AG08395 (cell line): Measurements from ENCODE around the gene SLC22A25.
"Not testable (repeated sequence)": the region's sequence is repeated elsewhere in the genome, so short reads cannot be mapped to it uniquely, and the experiment has no call there.

Experiments used
- DNase-seq: peaks from one replicate; pipeline ENCODE4 v3.0.0; 2012; ENCODE audit warnings: mixed read lengths, low spot score

SLC22A25 gene

GRCh38 chr11:63243533-63243932 is at the start of gene SLC22A25:
Gene SLC22A25, minus strand, starts transcription at chr11:63243599. Its CDS starts 13,947 bp downstream, at chr11:63229652.
- DNase-seq: no peak

GRCh38 chr11:63290285-63290684 is 46.9 kb upstream of the SLC22A25 start:
- no peak for DNase-seq

GRCh38 chr11:63289658-63290057 is 46.3 kb upstream of the SLC22A25 start:
- no peak for DNase-seq

DNA sequence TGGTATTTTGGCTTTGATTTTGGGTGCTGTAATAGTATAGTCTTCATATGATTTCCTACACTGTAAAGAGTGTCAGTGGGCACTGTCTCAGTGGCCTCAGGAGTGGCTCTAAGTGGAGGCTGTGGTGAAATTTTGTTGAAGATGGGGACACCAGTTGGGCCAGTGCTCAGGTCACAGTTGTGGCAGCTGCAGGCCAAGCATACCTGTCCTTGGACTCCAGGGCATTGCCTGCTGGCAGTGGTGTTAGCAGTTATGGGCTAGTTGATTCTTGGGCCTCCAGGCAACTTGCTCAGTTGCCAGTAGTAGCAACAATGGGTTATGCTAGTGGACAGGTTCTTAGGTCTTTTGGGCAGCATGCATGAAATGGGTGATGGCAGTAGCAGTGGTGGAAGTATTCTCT is 39.2 kb upstream of the SLC22A25 start:
- DNase-seq: no peak

GRCh38 chr11:63280920-63281319 is 37.5 kb upstream of the SLC22A25 start:
- no peak for DNase-seq

DNA sequence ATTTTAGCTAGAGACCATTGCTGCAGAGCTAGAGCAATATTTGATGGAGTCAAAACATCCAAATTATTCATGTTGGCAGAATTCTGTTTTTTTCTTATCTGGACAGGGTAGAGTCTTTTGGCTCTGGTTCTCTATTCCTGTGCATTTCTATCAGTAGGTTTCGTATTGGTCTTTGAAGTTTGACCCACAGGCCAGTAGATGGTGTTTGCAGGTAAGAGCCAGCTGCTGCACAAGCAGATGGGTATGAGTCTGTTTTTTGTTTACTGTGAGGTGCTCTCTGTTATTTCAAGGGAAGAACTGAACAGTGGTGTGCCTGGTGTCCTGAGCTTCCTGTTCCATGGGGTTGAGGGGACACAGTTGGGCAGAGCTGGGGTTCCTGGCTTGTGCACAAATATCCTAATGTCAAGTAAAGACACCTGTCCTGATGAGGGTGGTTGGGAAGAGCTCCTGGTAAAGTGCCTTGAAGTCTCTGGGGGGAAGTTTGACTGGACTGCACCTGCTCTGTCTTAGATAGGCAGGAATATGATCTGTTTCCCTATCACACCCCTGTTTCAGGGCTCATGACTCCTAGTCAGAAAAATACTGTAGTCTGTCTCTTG is 34.0 kb upstream of the SLC22A25 start:
- DNase-seq: no peak

- DNase-seq: no peak
These were observed 31.4 kb upstream of the SLC22A25 start for GRCh38 chr11:63274776-63275175.

DNA sequence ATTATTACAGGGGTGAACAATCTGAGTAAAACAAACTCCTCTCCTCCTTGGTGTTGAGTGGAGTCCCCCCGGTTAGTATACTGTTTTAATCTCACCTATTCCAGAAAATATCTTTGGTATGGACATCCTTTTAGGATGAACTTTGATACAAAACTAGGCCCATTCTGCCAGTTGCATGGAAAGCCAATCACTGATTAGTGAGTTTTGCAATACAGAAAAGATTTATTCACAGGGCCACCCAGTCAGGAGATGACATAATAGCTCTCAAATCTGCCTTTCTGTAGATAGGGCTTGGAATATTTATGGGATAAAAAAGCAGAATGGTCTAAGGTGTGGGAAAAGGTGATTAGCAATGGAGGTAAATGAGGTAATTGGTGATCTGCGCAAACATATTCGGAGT is 30.3 kb upstream of the SLC22A25 start:
- no peak for DNase-seq

- DNase-seq: no peak
These were observed 19.1 kb upstream of the SLC22A25 start for GRCh38 chr11:63262547-63262946.

- no peak for DNase-seq
These were observed 7.9 kb upstream of the SLC22A25 start for GRCh38 chr11:63251312-63251711.

DNA sequence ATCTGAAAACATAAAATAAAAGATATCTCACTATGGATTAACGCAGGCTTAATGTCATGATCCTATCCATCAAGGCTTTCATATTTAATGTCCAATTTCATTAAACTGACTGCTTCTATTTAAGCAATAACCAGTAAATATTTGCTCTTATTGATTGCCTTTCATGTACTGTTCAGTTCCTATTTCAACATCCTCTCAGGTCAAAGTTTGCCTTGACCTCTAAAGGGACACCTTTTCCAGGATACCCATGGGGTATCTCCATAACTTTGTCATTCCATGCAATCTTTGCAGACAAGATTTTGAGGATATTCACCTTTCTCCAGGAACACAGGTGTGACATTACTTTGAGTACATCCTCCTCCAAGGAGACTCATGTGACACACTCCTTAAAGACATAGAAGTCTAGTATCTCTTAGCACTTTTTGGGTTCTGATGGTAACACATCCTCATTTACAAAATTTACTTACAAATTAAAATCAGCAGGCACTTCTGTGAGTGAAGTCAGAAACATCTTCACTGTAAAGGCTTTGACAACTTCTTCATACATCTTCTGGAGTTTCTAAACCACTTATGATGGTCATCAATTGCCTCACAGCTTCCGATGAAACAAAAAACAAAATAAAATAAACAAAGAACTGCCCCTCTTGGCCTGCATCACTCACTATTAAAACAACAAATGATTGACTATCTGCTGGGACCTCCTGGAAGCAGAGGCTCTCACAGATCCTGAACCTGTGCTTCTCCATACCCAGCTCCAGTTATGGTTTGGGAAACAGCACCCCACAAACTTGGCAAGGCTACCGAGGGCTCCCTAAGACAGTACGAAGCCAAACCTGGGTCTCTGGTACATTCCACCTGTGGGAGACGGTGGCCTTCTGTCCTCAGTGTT is 7.0 kb upstream of the SLC22A25 start:
- DNase-seq: no peak

DNA sequence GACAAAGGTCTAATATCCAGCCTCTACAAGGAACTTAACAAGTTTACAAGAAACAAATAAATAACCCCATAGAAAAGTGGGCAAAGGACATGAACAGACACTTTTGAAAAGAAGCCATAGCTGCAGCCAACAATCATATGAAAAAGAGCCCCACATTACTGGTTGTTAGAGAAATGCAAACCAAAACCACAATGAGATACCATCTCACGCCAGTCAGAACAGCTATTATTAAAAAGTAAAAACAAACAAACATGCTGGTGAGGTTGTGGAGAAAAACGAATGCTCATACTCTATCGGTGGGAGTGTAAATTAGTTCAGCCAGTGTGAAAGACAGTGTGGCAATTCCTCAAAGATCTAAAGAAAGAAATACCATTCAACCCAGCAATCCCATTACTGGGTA is 5.6 kb upstream of the SLC22A25 start:
- DNase-seq: no peak

GRCh38 chr11:63247237-63248002 is 4.0 kb upstream of the SLC22A25 start:
- DNase-seq: not testable (repeated sequence)

DNA sequence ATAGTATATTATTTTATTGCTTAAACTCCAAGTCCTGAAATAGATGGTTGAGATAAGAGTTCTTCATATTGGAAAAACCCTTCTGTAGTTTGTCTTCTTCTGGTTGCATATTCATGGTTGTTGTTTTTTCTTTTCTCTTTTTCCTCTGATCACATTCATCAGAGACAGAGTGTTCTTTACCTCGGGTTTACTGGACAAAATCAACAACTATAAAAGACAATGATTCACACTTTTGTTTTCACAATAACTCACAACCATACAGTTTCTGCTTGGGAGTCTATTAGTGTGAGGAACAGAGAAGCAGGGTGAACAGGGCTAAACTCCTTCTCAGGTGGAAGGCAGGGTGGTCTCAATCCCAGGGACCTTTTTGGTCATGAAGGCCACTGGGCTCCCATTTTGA is 2.6 kb upstream of the SLC22A25 start:
- DNase-seq: no peak

DNA sequence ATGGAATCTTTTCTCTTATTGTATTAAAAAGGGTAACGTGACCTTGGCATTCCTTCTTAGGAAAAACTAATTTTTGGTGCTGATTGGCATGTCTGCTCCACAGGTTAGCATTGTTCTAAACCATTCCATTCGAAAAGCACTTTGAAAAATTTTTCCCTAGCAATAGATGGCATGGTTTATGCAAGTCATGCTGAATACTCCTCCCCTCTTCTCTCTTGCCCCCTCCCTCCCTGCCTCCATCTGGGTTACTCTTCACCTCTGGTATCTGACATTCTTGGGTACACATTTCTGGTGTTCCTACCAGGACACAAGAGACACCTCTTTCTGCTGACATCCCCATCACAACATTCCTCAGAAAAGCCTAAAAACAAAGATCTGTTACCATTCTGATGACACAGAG is 1.5 kb upstream of the SLC22A25 start:
- DNase-seq: no peak

GRCh38 chr11:63242089-63242781 is 1.2 kb downstream of the SLC22A25 start:
- no peak for DNase-seq

- no peak for DNase-seq
These were observed 2.5 kb downstream of the SLC22A25 start for GRCh38 chr11:63240791-63241379.

DNA sequence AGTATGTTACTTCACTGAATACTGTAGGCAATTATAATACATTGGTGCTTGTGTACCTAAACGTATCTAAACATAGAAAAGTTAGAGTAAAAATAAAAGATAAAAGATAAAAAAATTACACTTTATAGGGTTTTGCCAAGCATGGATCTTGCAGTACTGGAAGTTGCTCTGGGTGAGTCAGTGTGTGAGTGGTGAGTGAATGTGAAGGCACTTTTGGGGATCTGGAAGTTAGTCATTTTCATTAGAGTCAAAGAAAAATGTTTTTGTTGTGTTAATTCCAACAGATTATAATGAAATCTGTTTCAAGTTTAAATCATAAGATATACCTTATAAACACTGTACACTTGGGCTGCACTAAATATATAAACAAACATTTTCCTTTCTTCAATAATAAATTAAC is 3.3 kb downstream of the SLC22A25 start:
- no peak for DNase-seq

- DNase-seq: no peak
These were observed 4.1 kb downstream of the SLC22A25 start for GRCh38 chr11:63239254-63239653.

DNA sequence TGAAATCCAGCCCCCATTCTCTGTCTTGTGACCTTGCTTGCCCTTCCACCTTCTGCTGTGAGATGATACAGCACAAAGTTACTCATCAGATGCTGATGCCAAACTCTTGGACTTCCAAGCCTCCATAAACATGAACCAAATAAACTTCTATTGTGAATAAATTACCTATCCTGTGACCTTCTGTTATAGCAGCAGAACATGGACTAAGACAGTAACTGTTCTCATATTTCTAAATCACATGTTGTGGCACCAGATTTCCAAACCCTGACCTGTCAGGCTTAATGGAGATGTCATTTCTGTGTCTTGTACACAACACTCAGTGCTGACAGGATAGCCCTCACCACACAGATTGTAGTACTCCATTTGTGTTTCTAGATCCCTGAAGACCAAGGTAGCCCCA is 6.0 kb downstream of the SLC22A25 start:
- no peak for DNase-seq
